A673 (cell line): ENCODE results near the gene CNNM4. TPM values are rescaled to one million over a fixed set of nuclear protein-coding genes. Genes with fewer than 3 reads are reported as not detected.

Source experiments
- BruUV-seq: library from RNA; stranded (reverse); fragments of 400-500 nt; replicated peaks from 2 replicates; lab custom pipeline; 2021; lab: Mats Ljungman, UMichigan
- CTCF ChIA-PET: fragments of 300-600 bp; sonication (Branson Sonifier 250); formaldehyde crosslinking; loops from one replicate; lab custom pipeline; 2022; ENCODE audit warnings: antibody characterized with exemption; lab: Charles Lee
- POLR2A ChIA-PET: fragments of 300-600 bp; sonication (Branson Sonifier 250); formaldehyde crosslinking; loops from one replicate; lab custom pipeline; 2022; ENCODE audit warnings: antibody characterized with exemption; ENCODE audit not compliant: low non-redundant PET; lab: Charles Lee
- DNase-seq: peaks from one replicate; pipeline ENCODE4 v3.0.0-alpha.2; 2015; ENCODE audit warnings: low spot score
- H3K27ac ChIP-seq: fragments of 200-600 bp; sonication (generic); 2 replicates; pipeline ENCODE4 v1.5.1; 2016; ENCODE audit warnings: mixed run types, low read depth, mild to moderate bottlenecking, mixed read lengths, antibody characterized with exemption, low read length; ENCODE audit not compliant: poor library complexity, severe bottlenecking
- H3K27me3 ChIP-seq: fragments of 200-600 bp; sonication (generic); replicated peaks from 2 replicates; pipeline ENCODE4 v1.6.1; 2017; ENCODE audit warnings: mixed run types, low read depth, mild to moderate bottlenecking, mixed read lengths, antibody characterized with exemption, low read length; ENCODE audit not compliant: insufficient read depth, poor library complexity
- H3K36me3 ChIP-seq: fragments of 200-600 bp; sonication (generic); 2 replicates; pipeline ENCODE4 v1.6.1; 2016; ENCODE audit warnings: mixed run types, mild to moderate bottlenecking, mixed read lengths, antibody characterized with exemption, low read length; ENCODE audit not compliant: insufficient read depth, poor library complexity, severe bottlenecking
- H3K4me1 ChIP-seq: fragments of 200-600 bp; sonication (generic); 2 replicates; pipeline ENCODE4 v1.6.1; 2017; ENCODE audit warnings: mixed run types, mild to moderate bottlenecking, mixed read lengths, antibody characterized with exemption, low read length; ENCODE audit not compliant: insufficient read depth, poor library complexity, severe bottlenecking
- H3K4me3 ChIP-seq: fragments of 200-600 bp; sonication (generic); 2 replicates; pipeline ENCODE4 v1.5.1; 2016; ENCODE audit warnings: low read depth, mixed run types, mild to moderate bottlenecking, mixed read lengths, low read length; ENCODE audit not compliant: poor library complexity, severe bottlenecking
- H3K9me3 ChIP-seq: fragments of 200-600 bp; sonication (generic); 2 replicates; pipeline ENCODE4 v1.6.1; 2016; ENCODE audit warnings: mixed run types, low read depth, mild to moderate bottlenecking, mixed read lengths, antibody characterized with exemption, low read length; ENCODE audit not compliant: poor library complexity, severe bottlenecking
- EZH2 ChIP-seq: fragments of 200-600 bp; sonication (generic); IDR thresholded peaks from 2 replicates; pipeline ENCODE4 v1.6.1; 2017; ENCODE audit warnings: borderline replicate concordance, low read depth, mild to moderate bottlenecking, mixed read lengths, antibody characterized with exemption, low read length; ENCODE audit not compliant: poor library complexity, severe bottlenecking
- intact Hi-C: fragments of 100-400 bp; cut with micrococcal nuclease; formaldehyde crosslinking; loops from one replicate; pipeline ENCODE4 v1.10.0; 2022; ENCODE audit not compliant: unreplicated experiment
- total RNA-seq: library from RNA; stranded (reverse); gene quantifications from 2 replicates; pipeline ENCODE4 v1.2.3, GENCODE V29; 2021
- TF ChIP-seq, protein P1 (sequence below): fragments of 300-800, 200-600 bp; sonication (generic); conservative IDR thresholded peaks from 2 replicates; pipeline ENCODE4 v1.5.1; 2017; ENCODE audit warnings: low read depth, mild to moderate bottlenecking, antibody characterized with exemption, low read length, moderate library complexity, mixed read lengths

The CNNM4 gene
- total RNA-seq, 1 experiment from 2014 or later = 16.3 TPM

DNA sequence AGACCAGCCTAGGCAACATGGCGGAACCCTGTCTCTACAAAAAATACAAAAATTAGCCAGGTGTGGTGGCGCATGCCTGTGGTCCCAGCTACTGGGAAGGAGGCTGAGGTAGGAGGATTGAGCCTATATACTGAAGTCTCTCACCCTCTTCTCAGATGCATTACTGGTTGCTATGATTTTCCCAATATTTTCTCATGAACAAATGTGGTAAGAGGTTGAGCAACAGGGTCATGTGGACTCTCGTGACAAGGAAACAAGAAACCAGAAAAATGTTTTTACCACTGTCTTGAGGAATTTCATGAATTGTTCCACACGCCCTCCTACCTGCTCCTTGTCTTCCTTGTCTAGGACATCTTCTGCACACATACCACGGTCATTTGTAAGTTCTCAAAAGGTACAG, 33.3 kb upstream of the CNNM4 start:
- BruUV-seq = no TSS peak
- ChIA-PET CTCF (no interaction called here), POLR2A (interaction anchor here (0.6 kb wide), 1 partner anchor 51 kb away, joined by 10 read pairs; no protein-coding TSS in a partner anchor)
- Histone ChIP-seq H3K27ac (no peak overlapping the region), H3K4me1 (no peaks in the 10 kb centered on the region), H3K27me3 (no peaks in the 10 kb centered on the region), H3K4me3 (no peak overlapping the region), H3K36me3 (peaks cover 31% of the 10 kb centered on the region), H3K9me3 (no peaks in the 10 kb centered on the region)
- no peak for TF ChIP-seq EZH2
- TF ChIP-seq, protein P1, sequence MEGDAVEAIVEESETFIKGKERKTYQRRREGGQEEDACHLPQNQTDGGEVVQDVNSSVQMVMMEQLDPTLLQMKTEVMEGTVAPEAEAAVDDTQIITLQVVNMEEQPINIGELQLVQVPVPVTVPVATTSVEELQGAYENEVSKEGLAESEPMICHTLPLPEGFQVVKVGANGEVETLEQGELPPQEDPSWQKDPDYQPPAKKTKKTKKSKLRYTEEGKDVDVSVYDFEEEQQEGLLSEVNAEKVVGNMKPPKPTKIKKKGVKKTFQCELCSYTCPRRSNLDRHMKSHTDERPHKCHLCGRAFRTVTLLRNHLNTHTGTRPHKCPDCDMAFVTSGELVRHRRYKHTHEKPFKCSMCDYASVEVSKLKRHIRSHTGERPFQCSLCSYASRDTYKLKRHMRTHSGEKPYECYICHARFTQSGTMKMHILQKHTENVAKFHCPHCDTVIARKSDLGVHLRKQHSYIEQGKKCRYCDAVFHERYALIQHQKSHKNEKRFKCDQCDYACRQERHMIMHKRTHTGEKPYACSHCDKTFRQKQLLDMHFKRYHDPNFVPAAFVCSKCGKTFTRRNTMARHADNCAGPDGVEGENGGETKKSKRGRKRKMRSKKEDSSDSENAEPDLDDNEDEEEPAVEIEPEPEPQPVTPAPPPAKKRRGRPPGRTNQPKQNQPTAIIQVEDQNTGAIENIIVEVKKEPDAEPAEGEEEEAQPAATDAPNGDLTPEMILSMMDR = no peak
- intact Hi-C loops = no loop called here
- DNase-seq = no peak

DNA sequence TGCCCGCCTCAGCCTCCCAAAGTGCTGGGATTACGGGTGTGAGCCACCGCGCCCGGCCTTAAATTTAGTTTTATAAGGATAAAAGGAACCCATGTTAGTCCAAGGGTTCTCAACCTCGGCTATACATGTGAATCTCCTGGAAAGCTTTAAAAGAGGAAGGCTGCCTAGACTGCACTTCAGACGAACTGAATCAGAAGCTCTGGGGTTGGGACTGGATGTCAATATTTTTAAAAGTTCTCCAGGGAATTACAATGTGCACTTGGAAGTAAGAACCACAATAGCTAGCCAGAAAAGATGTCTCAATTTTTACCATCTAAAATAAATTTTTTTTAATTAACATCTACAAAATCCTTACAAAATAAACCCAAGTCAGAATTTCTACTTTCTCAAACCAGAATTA, 31.0 kb upstream of the CNNM4 start:
- no TSS peak for BruUV-seq

DNA sequence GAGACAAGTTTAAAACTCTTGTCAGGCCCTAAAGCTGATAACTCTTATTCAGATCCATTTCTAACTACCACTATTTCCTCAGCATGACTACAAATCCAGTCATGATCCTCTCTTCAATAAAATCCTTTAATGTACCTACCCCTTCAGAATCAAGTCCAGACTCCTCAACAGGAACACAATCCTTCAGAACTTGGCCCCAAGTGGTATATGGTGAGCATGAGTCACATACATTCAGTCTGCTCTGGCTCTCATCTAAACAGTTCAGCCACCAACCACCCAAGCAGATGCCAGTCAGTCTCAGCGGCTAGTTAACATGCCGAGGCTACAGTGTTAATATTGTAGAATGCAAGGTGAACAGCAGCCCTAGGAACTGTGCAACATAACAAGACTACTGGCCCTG, 30.5 kb upstream of the CNNM4 start:
- no TSS peak for BruUV-seq
- intact Hi-C loops = no loop called here
- no peak for DNase-seq
- Histone ChIP-seq H3K36me3 (peaks cover 52% of the 10 kb centered on the region), H3K27me3 (no peaks in the 10 kb centered on the region), H3K4me1 (peaks cover 4% of the 10 kb centered on the region), H3K4me3 (no peak overlapping the region), H3K9me3 (no peaks in the 10 kb centered on the region), H3K27ac (no peak overlapping the region)
- TF ChIP-seq, protein P1 = no peak
- TF ChIP-seq EZH2 = no peak
- CTCF ChIA-PET = no interaction called here
- POLR2A ChIA-PET = no interaction called here

More for the DNA sequence above, 31.0 kb upstream of the CNNM4 start:
- Histone ChIP-seq H3K36me3 (peaks cover 52% of the 10 kb centered on the region), H3K27ac (no peak overlapping the region), H3K4me1 (no peaks in the 10 kb centered on the region), H3K4me3 (no peak overlapping the region), H3K9me3 (no peaks in the 10 kb centered on the region), H3K27me3 (no peaks in the 10 kb centered on the region)
- intact Hi-C loops = no loop called here
- no peak for DNase-seq
- CTCF ChIA-PET = interaction anchor here (0.6 kb wide), 1 partner anchor 33 kb away, joined by 3 read pairs; no protein-coding TSS in a partner anchor
- POLR2A ChIA-PET = no interaction called here
- TF ChIP-seq, protein P1 = no peak
- no peak for TF ChIP-seq EZH2
